IPS-20b (cell line): ENCODE data around the gene SBNO2.

Experiments used
- H3K27ac ChIP-seq: one replicate; pipeline ENCODE4 v1.5.1; 2013; ENCODE audit warnings: low read length
- H3K27me3 ChIP-seq: 2 replicates; pipeline ENCODE4 v1.6.1; 2013; ENCODE audit warnings: mild to moderate bottlenecking, low read length, inconsistent platforms; ENCODE audit not compliant: insufficient read depth
- H3K36me3 ChIP-seq: 2 replicates; pipeline ENCODE4 v1.6.1; 2013; ENCODE audit warnings: low read depth, mild to moderate bottlenecking, inconsistent platforms, low read length, moderate library complexity; ENCODE audit not compliant: insufficient read depth
- H3K4me1 ChIP-seq: 2 replicates; pipeline ENCODE4 v1.6.1; 2013; ENCODE audit warnings: mild to moderate bottlenecking, control low read depth, inconsistent platforms, low read length, moderate library complexity; ENCODE audit not compliant: insufficient read depth
- H3K4me3 ChIP-seq: 2 replicates; pipeline ENCODE4 v1.5.1; 2013; ENCODE audit warnings: mild to moderate bottlenecking, low read length, inconsistent platforms
- H3K9ac ChIP-seq: 2 replicates; pipeline ENCODE4 v1.6.1; 2013; ENCODE audit warnings: low read depth, mild to moderate bottlenecking, inconsistent platforms, low read length, moderate library complexity
- H3K9me3 ChIP-seq: 2 replicates; pipeline ENCODE4 v1.6.1; 2013; ENCODE audit warnings: mild to moderate bottlenecking, low read depth, low read length, inconsistent platforms; ENCODE audit not compliant: insufficient read depth

Gene SBNO2

DNA sequence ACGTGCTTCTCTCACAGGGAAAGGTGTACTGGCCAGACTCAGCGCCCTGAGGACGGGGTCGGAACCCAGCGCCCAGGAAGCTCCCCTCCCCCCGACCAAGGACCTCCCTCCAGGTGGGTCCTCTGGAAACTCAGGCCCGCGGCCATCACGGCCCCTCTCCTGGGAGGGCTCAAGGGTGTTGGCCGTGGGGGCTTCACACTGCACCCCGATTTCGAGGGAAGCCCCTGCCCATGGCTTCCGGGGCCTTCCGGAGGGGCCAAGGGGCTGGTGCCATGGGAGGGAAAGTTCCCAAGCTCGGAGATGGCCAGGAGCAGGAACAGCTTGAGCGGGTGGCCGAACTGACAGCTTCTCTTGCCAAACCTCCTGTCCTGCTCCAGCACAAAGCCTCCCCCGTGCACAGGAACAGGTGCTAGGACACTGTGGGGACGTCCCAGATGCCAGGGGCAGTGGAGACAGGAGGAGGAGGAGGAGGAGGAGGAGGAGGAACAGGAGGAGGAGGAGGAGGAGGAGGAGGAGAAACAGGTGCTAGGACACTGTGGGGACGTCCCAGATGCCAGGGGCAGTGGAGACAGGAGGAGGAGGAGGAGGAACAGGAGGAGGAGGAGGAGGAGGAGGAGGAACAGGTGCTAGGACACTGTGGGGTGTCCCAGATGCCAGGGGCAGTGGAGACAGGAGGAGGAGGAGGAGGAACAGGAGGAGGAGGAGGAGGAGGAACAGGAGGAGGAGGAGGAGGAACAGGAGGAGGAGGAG lies 10.0 kb downstream of the SBNO2 start:
- no peak overlapping the region for H3K27ac ChIP-seq
- H3K27me3 ChIP-seq = no peaks in the 10 kb centered on the region
- H3K9ac ChIP-seq = no peak overlapping the region
- no peaks in the 10 kb centered on the region for H3K9me3 ChIP-seq
- H3K36me3 ChIP-seq = no peaks in the 10 kb centered on the region; the same call in 1 of the 2 replicates
- no peaks in the 10 kb centered on the region for H3K4me1 ChIP-seq
- H3K4me3 ChIP-seq = no peak overlapping the region

DNA sequence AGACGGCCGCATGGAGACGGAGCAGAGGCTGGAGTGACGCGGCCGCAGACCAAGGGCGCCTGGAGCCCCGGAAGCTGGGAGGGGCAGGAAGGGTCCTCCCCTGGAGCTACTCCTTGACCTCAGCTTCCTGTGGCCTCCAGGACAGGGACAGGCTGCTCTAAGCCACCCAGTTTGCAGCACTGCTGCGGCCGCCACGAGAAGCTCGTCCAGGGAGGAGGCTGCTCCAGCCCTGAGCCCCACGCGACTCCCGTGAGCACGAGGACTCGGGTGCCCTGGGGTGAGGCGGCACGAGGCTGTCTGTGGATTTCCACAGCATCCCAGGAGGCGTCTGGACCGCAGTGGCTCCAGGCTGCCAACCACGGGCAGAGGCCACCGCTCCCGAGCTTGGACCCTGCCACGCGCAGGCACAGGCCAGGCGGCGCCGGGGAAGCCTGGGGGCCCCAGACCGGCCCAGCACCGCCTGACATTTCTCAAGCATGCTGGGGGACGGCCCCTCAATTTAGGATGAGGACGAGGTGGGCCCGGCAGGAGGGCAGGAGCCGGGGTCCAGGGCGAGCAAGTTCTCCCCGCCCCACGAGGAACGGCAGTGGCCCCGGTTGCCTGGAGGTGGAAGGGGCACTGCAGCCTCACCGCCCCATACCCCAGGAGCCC lies 10.7 kb downstream of the SBNO2 start:
- Histone ChIP-seq H3K4me1 (no peaks in the 10 kb centered on the region), H3K4me3 (no peak overlapping the region), H3K9me3 (no peaks in the 10 kb centered on the region), H3K27me3 (no peaks in the 10 kb centered on the region), H3K9ac (no peak overlapping the region), H3K27ac (no peak overlapping the region), H3K36me3 (no peaks in the 10 kb centered on the region; the same call in 1 of the 2 replicates)

DNA sequence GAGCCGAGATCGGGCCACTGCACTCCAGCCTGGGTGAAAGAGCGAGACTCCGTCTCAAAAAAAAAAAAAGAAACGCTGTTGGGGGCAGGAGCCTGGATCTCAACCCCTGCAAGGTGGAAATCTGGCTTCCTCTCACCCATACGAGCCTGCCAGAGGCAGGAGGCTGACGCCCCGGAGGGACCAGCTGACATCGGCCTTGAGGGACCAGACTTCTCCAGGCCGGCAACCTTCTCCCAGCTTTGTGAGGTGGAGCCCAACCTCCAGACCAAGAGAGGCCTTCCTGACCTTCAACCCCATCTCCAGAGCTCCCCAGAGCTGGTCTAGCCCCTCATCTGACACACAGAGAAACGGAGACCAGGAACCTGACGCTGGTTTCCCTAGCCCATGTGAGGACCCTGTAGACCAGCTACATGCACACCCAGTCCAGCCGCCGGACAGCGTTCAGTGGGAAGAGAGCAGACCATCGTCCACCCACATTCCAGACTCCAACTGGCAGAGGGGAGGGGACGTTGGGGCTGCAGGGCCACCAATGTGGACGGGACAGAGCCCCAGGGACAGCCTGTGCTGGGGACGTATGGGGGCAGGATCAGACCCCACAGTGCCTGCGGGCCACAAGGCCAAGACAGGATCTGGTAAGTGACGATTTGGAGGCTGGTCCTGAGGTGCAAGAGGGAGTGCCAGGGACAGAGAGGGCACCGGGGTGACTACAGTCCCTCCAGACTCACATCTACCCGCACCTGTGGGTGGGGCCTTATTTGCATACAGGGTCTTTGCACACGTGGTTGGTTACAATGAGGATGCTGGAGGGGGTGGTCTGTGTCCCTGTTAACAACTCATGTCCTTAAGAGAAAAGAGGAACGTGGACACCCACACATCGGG lies 11.4 kb downstream of the SBNO2 start:
- Histone ChIP-seq H3K27me3 (no peaks in the 10 kb centered on the region), H3K36me3 (no peaks in the 10 kb centered on the region; the same call in 1 of the 2 replicates), H3K9me3 (no peaks in the 10 kb centered on the region), H3K27ac (no peak overlapping the region), H3K4me3 (no peak overlapping the region), H3K4me1 (no peaks in the 10 kb centered on the region), H3K9ac (no peak overlapping the region)

DNA sequence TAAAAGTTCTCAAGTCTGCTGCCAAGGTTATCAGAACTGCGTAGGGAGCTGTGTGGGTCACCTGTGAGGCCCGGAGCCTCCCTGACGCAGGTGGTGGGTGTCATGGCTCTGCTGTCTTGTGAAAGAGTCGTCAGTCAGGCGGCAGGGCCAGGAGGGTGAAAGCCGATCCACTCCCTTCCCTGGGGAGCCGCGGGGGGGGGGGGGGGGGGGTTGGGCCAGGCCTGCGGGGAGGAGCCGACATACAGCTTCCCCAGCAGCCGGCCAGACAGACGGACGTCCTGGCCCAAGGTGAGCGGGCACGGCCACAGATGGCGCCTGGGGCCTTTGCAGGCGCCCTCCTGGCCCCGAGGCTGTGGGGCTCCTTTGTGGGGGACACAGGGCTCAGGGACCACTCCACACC lies 12.4 kb downstream of the SBNO2 start:
- no peak overlapping the region for H3K9ac ChIP-seq
- no peak overlapping the region for H3K27ac ChIP-seq
- H3K36me3 ChIP-seq = no peaks in the 10 kb centered on the region; the same call in 1 of the 2 replicates
- no peaks in the 10 kb centered on the region for H3K9me3 ChIP-seq
- no peaks in the 10 kb centered on the region for H3K4me1 ChIP-seq
- H3K27me3 ChIP-seq = no peaks in the 10 kb centered on the region
- H3K4me3 ChIP-seq = no peak overlapping the region

DNA sequence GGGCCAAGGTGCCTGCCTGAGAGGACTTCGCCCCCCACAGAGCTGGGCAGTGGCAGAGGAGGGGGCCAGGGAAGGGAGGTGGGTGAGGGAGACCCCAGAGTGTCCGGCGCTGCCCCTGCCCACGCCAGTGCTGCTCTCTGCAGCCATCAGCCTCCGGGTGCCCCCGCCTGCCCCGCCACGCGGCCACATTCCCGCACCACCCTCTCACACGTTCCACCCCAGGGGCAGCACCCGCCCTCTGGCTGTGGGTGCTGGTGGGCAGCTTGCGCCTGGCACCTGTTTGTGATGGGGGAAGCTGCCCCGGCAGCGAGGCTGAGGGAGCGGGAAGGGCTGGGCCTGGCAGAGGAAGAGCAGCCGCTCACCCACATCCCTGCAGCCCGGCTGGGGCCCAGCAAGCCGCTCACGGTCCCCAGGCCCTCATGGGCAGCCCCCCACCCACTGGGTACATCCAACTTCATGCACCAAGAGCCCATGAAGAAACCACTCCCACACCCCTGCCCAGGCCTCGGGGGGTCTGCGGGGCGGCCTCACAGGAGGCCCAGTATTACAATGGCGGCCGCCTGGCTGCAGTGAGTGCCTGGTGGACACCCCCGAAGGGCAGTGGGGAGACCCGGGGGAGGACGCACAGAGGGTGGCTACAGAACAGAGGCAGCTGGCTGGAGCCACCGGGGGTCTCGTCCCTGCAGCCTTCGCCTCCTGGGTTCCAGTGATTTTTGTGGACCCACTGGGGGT lies 14.0 kb downstream of the SBNO2 start:
- Histone ChIP-seq H3K27ac (no peak overlapping the region), H3K4me3 (no peak overlapping the region), H3K4me1 (no peaks in the 10 kb centered on the region), H3K9me3 (no peaks in the 10 kb centered on the region), H3K9ac (no peak overlapping the region), H3K27me3 (no peaks in the 10 kb centered on the region), H3K36me3 (no peaks in the 10 kb centered on the region)

DNA sequence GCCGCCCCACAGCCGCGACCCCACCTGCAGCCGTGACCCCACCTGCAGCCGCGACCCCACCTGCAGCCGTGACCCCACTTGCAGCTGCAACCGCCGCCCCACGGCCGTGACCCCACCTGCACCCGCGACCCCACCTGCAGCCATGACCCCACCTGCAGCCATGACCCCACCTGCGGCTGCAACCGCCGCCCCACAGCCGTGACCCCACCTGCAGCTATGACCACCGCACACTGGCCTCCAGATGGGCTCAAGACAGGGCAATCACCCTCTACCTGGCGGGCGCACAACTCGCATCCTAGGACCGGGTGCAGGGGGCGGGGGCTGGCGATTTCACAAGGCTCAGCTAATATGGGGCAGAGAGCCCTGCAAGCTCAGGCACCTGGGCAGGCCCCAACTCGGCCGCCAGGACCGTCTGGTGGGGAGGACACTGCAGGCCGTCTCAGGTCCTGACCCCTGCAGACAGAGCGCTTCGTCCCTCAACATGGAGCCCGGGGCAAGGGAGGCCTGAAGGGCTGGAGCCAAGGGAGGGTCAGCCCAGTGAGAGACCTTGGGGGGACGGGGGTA lies 15.1 kb downstream of the SBNO2 start:
- Histone ChIP-seq H3K4me1 (no peaks in the 10 kb centered on the region), H3K4me3 (no peak overlapping the region), H3K36me3 (no peaks in the 10 kb centered on the region), H3K9ac (no peak overlapping the region), H3K27me3 (no peaks in the 10 kb centered on the region), H3K27ac (no peak overlapping the region), H3K9me3 (no peaks in the 10 kb centered on the region)

DNA sequence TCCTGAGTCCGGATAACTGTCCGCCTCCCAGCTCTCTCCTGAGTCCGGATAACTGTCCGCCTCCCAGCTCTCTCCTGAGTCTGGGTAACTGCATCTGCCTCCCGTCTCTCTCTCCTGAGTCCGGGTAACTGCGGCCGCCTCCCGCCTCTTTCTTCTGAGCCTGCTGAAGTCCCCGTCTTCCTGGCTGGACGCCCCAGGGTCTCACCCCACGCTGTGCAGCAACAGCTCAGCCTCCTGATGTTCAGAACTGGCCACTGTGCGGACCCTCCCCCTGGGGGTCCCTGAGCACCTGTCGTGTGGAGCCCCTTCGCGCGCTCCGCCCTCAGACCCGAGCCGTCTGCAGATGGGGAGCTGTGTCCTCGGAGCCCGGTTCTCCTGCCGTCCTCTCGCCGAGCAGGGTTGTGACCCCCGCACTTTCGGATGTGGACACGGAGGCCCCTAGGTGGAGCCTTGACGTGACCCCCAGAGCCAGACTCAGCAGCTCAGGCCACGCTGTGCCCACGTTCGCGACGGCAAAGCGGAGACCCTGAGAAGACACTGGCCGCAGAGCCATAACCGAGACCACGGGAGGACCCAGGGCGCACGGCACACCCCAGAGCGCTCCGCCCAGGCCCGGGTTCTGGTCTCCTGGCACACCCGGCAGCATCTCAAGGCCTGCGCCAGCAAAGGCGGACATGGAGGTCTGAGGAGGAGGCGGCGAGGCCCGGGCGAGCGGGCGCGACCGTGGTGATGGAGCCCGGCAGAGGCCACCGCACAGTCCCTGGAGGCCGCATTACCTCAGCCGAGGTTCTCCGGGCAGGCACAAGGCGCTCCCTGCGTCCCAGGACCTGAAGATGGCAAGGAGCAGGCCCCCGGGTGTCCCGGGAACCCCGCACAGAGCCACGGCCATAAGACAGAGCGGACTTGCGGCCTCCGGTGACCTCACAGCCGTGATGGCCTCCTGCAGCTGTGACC lies 15.9 kb downstream of the SBNO2 start:
- Histone ChIP-seq H3K4me3 (no peak overlapping the region), H3K9me3 (no peaks in the 10 kb centered on the region), H3K27ac (no peak overlapping the region), H3K9ac (no peak overlapping the region), H3K36me3 (no peaks in the 10 kb centered on the region), H3K4me1 (no peaks in the 10 kb centered on the region), H3K27me3 (no peaks in the 10 kb centered on the region)

DNA sequence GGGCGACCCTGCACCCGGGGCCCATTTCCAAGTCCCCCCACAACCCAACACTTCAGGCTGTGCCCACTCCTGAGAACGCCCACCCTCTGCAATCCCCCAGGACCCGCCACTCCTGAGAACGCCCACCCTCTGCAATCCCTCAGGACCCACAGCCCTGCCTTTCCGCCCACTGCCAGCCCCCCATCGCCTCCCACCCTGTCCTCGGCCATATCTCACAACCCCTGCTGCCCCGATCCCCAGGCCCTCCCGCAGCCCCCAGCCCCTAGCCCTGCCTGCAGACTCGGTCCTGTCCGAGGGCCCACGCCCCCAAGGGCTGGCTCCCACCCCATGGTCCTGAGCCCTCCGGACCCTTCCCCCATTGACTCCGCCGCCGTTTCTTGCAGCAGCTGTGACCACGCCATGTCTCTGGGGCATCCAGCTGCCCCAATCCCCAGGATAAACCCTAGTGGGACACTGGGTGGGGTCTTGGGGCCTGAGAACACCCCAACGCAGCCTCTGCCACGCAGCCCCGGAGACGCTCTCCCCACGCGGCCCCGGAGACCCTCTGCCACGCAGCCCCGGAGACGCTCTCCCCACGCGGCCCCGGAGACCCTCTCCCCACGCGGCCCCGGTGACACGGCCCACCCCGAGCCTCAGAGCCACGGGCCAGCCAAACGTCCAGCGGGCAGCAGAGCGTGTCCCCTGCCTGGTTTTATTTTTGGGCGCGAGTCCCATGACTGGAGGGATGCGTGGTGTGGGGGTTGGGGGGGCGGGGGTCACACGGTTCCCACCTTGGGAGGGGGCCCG lies 17.0 kb downstream of the SBNO2 start:
- Histone ChIP-seq H3K27me3 (no peaks in the 10 kb centered on the region), H3K4me3 (no peak overlapping the region), H3K4me1 (no peaks in the 10 kb centered on the region), H3K36me3 (peaks cover 4% of the 10 kb centered on the region; the same call in 1 of the 2 replicates), H3K9me3 (no peaks in the 10 kb centered on the region), H3K9ac (no peak overlapping the region), H3K27ac (no peak overlapping the region)

DNA sequence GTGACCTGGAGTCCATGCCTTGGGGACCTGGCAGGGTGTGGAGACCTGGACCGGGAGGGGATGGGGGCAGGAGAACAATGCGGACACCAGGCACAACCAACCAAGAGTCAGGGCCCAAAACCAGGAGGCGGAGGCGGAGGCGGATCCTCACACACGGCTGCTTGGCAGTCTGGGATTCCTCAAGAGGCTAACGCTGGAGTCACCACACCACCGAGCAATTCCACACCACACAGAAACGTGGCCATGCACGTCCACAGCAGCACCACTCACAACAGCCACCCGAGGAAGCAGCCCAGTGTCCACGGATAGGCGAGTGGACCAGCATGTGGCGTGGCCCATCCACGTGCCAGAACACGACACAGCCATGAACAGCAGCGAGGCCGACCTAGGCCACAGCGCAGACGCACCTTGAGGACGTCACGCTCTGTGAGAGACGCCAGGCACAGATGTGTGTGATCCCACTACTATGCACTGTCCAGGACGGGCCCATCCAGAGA lies 17.7 kb downstream of the SBNO2 start:
- H3K27me3 ChIP-seq = no peaks in the 10 kb centered on the region
- H3K27ac ChIP-seq = no peak overlapping the region
- peaks cover 7% of the 10 kb centered on the region; the same call in 1 of the 2 replicates for H3K36me3 ChIP-seq
- no peaks in the 10 kb centered on the region for H3K4me1 ChIP-seq
- H3K4me3 ChIP-seq = no peak overlapping the region
- no peaks in the 10 kb centered on the region for H3K9me3 ChIP-seq
- no peak overlapping the region for H3K9ac ChIP-seq
